GM11168 (cell line): ENCODE measurements around the gene ZBTB46.
"Not testable (repeated sequence)": the region's sequence is repeated elsewhere in the genome, so short reads cannot be mapped to it uniquely, and the experiment has no call there.

Source experiments
- in situ Hi-C: fragments of 300-500 bp; cut with MboI; formaldehyde crosslinking; loops from one replicate; pipeline ENCODE4 v1.12.0; 2022; ENCODE audit warnings: low sequenced_read_pairs; ENCODE audit not compliant: unreplicated experiment

The ZBTB46 gene

DNA sequence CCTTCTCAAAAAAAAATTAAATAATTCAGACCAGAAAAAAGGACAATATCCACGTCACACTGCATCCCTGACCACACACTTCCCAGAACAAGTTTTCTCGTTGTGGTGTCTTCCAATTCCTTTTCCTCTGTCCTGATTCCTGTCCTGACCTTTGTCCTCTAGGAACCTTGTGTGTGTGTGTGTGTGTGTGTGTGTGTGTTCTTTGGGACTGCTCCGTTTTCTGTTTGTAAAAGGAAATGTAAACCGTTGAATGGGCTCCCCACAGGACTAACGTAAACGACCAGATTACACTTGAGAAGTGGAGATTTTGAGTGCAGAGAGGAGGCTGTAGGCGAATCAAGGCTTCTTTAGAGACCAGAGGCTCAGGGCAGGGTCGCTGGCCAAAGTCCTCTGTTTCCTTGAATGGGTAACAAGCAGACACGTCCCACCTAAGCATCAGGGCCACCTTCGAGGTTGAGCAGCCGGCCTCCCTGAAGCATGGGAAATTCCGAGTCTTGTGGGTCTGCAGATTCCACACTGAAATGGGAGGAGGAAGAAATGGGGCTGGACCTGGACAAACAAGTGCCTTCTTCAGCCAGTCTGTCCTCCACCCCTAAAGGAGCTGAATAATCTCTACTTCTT, 7.3 kb downstream of the ZBTB46 start:
- in situ Hi-C loops: no loop called here

DNA sequence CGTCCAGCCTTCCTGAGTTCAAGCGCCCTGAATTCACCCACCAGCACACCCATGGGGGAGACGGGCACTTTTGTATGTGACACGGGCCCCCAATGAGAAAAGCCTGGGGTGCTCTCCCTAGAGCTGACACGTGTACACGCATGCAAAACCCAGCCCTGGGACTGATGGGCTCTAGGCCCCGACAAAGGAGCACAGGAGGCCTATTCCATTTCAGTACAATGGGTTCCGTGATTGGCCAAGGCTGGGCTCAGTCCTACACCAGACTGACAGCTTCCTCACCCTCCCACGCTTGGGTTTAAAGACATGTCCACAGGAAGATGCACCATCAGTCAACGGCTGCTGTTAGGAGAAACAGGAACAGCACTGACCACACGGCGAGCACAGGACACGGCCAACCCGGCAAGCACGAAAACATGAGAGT, 8.8 kb downstream of the ZBTB46 start:
- in situ Hi-C loops: no loop called here

DNA sequence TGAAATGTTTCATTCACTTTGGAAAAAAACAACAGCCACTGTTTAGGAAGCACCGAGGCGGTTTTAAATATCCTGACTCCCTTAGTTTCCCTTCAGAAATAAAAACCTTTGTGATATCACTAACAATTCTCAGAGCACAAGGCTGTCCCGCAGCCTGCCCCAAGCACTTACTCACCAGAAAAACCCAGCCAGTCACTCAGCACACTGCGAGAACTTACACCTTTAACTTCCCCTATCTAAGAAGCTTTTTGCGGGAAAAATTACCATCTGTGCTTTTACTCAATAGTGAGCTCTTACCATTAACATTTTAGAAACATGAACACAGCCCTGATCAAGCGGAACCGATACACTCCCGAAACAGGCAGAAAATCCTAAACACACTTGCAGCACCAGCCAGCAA, 9.3 kb downstream of the ZBTB46 start:
- in situ Hi-C loops: no loop called here

DNA sequence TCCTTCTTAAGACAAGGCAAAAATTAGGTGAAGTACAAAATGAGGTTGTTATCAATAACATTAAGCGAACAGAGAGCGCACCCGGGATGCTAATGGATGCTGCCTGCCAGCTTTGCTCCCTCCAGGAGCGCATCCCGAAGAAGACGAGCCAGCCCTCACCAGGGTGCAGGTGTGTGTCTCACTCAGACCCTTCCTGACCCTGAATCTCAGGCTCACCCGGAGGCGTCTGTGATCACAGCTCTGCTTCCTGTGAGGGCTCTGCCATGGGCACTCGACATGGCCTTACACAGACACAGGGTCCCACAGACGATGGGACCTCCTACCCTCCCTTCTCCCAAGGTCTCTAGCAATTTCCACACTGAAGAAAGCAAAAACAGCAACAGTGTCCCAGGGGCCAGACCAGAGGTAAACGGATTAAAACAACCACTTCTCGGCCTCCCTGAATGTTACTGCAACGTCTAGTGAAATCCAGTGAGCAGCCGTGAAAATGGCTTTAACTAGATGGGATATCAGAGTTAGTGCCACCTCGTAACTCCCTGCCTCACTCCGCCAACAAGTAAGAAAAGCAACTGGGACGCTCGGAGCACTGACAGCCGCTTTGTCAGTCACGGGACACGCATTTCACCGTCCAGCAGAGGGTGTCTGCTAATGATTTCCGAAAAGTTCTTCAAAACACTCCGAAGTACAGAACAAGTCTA, 11.7 kb downstream of the ZBTB46 start:
- in situ Hi-C loops: no loop called here

DNA sequence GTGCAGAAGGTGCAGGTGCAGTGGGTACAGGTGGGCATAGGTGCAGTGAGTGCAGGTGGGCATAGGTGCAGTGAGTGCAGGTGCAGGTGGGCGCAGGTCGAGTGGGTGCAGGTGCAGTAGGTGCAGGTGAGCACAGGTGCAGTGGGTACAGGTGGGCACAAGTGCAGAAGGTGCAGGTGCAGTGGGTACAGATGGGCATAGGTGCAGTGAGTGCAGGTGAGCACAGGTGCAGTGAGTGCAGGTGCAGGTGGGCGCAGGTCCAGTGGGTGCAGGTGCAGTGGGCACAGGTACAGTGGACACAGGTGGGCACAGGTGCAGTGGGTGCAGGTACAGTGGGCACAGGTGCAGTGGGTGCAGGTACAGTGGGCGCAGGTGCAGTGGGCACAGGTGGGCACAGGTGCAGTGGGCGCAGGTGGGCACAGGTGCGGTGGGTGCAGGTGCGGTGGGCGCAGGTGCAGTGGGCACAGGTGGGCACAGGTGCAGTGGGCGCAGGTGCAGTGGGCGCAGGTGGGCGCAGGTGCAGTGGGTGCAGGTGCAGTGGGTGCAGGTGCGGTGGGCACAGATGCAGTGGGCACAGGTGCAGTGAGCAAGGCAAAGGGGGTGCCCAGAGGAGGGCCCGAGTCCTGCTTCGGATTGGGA, 15.3 kb downstream of the ZBTB46 start:
- in situ Hi-C loops: no loop called here

DNA sequence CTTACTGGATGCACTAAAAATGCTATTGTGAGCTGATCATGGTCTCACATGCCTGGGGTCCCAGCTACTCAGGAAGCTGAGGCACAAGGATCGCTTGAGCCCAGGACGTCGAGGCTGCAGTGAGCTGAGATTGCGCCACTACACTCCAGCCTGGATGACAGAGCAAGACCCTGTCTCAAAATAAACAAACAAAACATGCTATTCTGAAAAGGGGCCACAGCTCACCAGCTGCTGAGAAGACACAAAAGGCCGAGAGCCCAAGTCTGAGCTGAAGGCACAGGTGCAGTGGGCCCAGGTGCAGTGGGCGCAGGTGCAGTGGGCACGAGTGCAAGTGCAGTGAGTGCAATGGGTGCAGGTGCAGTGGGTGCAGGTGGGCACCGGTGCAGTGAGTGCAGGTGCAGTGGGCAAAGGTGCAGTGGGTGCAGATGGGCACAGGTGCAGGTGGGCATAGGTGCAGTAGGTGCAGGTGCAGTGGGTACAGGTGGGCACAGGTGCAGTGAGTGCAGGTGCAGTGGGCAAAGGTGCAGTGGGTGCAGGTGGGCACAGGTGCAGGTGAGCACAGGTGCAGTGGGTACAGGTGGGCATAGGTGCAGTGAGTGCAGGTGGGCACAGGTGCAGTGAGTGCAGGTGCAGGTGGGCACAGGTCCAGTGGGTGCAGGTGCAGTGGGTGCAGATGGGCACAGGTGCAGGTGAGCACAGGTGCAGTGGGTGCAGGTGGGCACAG, 16.0 kb downstream of the ZBTB46 start:
- in situ Hi-C loops: no loop called here

DNA sequence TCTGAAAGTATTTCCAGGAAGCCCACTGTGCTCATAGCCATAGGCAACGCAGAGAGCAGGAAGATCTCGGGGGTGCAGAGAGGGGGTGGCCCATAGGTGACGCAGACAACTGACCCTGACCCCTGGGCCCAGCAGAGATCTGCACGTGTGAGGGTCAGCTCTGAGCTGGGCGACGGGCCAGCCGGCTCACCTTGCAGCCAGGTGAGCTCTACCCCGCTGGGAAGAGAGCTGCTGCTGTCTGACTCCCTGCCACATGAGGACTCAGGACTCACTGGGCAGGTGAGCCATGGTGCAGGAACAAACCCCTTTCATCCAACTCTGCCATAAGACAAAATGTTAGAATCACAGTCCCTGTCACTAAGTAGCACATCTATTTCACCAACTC, 19.6 kb downstream of the ZBTB46 start:
- in situ Hi-C loops: no loop called here

DNA sequence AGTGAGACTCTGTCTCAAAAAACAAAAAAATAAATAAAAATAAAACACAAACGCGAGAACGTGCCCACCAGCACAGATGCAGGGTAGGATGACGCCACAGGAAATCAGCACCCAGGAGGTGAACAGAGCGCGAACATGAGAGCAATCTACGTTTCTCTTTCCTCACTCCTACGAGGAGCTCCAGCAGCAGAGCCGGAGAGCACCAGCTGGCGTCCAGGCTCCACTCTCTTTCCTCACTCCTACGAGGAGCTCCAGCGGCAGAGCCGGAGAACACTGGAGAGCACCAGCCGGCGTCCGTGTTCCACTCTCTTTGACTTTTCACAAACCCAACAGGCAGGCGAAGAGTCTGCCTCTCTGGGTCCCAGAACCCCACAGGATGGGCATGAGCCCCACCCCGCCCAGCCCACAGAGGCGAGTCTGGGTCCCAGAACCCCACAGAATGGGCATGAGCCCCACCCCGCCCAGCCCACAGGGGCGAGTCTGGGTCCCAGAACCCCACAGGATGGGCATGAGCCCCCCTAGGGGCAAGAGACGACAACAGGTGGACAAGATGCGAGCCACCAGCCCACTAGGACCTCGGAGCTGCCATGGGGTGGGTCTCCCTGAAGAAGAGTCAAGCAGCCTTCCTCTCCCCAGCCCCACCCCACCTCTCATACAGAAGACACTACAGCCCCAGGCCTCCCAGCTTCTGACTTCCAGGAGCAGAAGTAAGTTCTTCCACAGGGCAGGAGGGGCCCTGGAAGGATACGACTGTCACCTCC, 20.2 kb downstream of the ZBTB46 start:
- in situ Hi-C loops: no loop called here

DNA sequence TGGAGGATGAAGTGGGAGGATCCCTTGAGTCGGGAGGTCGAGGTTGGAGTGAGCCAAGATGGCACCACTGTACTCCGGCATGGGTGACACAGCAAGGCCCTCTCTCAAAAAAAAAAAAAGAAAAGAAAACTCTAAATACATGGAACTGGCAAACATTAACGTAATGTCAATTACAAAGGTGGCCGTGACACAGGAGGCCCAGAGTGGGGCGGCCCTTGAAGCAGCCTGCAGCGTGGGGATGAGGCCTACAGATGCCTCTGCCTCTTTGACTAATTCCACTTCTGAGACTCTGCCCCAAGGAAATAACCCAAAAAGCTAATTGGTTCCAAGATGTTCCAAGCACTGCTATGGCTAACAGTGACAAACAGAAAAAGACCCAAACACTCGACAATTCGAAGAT, 21.2 kb downstream of the ZBTB46 start:
- in situ Hi-C loops: no loop called here

DNA sequence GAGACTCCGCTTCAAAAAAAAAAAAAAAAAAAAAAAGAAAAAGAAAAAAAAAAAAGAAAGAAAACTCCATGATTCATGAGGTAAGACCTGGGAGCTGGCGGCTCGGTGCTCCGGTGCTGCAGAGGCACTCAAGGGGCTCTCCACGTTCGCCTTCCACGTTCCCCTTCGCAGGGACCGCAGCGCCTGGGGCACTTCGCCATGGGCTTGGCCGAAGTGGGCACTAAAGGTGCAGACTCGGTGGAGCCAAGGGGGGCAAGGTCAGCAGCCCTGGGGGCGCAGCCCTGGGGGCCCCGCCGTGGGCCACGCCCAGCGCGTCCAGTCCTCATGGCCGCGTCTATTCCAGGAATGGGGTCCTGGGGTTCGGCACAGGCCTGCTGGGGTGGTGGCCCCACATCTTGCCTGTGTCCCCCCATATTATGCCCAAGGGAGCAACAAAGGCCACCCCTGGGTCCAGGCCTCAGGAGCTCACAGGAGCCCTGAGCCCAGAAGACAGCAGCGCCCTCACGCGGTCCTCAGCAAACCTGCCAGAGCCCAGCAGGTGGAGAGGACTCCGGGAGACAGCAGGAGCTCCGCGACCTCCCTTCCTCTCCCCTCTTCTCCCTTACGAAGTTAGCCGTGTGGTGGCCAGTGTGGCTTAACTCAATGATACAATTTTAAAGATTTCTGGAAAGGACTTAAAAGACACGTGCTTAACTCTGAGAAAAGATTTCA, 21.9 kb downstream of the ZBTB46 start:
- in situ Hi-C loops: no loop called here

DNA sequence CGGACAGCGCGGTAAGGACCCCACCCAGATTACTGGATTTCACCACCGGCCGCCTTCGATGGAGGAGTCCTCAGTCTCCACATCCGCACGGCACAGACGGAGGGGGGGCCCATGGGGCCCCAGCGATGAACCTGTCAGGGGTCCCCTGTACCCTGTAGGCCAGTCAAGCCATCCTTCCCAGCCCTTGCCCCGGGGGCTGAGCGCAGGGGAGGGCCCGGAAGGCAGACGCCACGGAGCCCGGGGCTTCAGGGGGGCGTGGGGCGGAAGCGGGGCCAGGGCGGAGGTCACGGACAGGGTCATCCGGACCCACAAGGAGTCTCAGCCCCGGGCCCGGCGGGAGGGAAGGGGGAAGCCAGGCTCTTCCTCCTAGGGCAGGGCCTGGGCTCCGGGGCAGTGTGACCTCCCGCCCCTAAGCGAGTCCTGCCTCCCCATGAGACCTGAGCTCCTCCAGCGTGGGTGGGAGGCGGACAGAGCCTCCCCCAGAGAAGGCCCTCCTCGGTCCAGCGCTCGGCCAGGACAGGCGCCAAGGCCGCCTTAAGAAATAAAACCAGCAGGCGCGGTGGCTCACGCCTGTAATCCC, 22.8 kb downstream of the ZBTB46 start:
- in situ Hi-C loops: no loop called here

DNA sequence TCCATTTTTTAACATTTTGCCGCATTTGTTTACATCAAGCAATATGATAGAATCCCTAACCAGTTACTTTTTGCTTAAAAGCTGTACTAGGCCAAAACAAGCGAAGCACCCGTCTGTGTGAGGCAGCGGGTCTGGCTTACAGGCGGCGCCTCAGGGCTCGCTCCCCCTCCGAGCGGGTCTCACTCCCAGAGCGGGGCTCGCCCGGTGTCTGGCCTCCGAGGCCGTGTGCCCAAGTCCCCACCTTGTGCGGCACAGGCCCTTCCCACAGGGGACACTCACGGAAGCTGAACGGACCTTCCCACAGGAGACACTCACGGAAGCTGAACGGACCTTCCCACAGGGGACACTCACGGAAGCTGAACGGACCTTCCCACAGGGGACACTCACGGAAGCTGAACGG, 23.4 kb downstream of the ZBTB46 start:
- in situ Hi-C loops: no loop called here

DNA sequence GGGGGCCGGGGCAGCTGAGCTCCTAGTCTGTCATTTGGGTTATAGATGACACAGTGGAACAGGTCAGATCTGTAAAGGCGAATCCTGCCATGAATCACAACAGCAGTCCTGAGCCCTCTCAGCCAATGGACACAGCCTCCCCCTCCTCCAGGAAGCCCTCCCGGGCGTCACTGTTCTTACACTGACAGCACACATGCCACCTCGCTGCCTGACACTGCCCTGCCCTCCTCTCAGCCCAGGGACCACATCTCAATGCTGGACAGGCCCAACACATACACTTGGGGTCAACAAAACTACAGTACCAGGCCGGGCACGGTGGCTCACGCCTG, 26.8 kb downstream of the ZBTB46 start:
- in situ Hi-C loops: no loop called here

DNA sequence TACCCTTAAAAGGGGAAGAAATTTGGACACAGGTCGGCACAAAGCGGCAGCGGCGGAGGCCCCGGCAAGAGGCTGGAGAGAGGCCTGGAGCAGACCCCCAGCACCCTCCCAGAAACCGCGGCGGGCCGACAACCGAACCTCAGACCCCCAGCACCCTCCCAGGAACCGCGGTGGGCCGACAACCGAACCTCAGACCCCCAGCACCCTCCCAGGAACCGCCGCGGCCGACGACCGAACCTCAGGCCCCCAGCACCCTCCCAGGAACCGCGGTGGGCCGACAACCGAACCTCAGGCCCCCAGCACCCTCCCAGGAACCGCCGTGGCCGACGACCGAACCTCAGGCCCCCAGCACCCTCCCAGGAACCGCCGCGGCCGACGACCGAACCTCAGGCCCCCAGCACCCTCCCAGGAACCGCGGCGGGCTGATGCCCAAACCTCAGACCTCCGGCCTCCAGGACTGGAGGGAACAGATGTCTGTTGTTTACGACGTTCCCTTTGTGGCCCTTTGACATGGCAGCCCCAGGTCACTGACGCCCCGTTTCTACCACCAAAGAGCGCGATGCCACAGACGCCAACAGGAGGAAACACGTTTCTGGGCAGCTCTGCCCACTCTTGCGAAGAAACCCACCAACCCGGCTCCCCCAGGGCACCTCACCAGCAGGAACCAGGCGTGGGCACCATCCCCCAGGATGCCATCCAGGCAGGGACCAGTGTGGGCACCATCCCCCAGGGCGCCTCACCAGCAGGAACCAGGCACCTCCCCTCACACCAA, 28.4 kb downstream of the ZBTB46 start:
- in situ Hi-C loops: no loop called here

DNA sequence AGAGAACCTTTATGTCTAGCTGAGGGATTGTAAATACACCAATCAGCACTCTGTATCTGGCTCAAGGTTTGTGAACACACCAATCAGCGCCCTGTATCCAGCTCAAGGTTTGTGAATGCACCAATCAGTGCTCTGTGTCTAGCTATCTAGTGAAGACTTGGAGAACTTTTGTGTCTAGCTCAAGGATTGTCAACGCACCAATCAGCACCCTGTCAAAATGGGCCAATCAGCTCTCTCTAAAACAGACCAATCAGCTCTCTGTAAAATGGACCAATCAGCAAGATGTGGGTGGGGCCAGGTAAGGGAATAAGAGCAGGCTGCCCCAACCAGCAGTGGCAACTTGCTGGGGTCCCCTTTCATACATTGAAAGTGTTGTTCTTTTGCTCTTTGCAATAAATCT, 29.9 kb downstream of the ZBTB46 start:
- in situ Hi-C loops: not testable (repeated sequence)

DNA sequence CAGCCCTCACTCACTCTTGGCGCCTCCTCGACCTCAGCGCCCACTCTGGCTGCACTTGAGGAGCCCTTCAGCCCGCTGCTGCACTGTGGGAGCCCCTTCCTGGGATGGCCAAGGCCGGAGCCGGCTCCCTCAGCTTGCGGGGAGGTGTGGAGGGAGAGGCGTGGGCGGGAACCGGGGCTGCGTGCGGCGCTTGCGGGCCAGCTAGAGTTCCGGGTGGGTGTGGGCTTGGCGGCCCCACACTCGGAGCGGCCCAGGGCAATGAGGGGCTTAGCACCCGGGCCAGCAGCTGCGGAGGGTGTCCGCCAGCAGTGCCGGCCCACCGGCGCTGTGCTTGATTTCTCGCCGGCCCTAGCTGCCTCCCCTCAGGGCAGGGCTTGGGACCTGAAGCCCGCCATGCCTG, 30.7 kb downstream of the ZBTB46 start:
- in situ Hi-C loops: not testable (repeated sequence)

DNA sequence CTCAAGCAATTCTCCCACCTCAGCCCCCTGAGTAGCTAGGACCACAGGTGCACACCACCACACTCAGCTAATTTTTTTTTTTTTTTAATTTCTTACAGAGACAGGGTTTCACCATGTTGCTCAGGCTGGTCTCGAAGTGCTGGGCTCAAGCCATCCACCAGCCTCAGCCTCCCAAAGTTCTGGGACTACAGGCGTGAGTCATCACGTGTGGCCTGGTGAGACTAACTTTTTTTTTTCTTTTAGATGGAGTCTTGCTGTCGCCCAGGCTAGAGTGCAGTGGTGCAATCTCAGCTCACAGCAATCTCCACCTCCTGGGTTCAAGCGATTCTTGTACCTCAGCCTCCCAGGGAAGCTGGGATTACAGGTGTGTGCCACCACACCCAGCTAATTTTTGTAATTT, 31.9 kb downstream of the ZBTB46 start:
- in situ Hi-C loops: not testable (repeated sequence)

DNA sequence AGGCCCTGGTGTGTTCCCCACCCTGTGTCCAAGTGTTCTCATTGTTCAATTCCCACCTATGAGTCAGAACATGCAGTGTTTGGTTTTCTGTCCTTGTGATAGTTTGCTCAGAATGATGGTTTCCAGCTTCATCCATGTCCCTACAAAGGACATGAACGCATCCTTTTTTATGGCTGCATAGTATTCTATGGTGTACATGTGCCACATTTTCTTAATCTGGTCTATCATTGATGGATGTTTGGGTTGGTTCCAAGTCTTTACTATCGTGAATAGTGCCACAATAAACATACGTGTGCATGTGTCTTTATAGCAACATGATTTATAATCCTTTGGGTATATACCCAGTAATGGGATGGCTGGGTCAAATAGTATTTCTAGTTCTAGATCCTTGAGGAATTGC, 33.9 kb downstream of the ZBTB46 start:
- in situ Hi-C loops: not testable (repeated sequence)
